ENCODE data around the gene CLCN7. TPM values are rescaled to one million over a fixed set of nuclear protein-coding genes. Genes with fewer than 3 reads are reported as not detected.
A peak's percentile ranks its signal among the peaks of the same experiment; 100 is the strongest.

The CLCN7 gene
- total RNA-seq, 1 experiment from 2014 or later, result 64.0 TPM

- Histone ChIP-seq H3K9me2 (ENCODE audit: insufficient read depth) (no peaks in the 10 kb centered on the region), H3K27ac (ENCODE audit: low read depth, low read length) (no peak overlapping the region), H3K4me3 (replicated peaks in 1 of 2; ENCODE audit: low read depth in 1 of 2, low read length in 2 of 2) (no peak overlapping the region), H3K4me1 (ENCODE audit: control insufficient read depth in 1 of 2, insufficient read depth in 2 of 2, low read length in 2 of 2) (peaks cover 14 to 24% of the 10 kb centered on the region in 2 experiments; a peak in 3 of 4 replicates), H3K9me3 (ENCODE audit: control insufficient read depth in 1 of 2, insufficient read depth in 1 of 2, low read depth in 1 of 2, low read length in 2 of 2) (no peaks in the 10 kb centered on the region), H3K9ac (ENCODE audit: low read length) (no peak overlapping the region), H4K20me1 (ENCODE audit: insufficient read depth) (no peaks in the 10 kb centered on the region), H3K27me3 (ENCODE audit: insufficient read depth, low read length) (no peaks in the 10 kb centered on the region), H3K36me3 (ENCODE audit: control insufficient read depth in 1 of 2, insufficient read depth in 2 of 2, low read length in 2 of 2) (no peaks in the 10 kb centered on the region), H3K4me2 (ENCODE audit: low read length) (no peak overlapping the region), H3K79me2 (ENCODE audit: insufficient read depth, low read length) (peaks cover 34% of the 10 kb centered on the region), H2AFZ (ENCODE audit: low read depth, low read length, poor library complexity, severe bottlenecking) (no peak overlapping the region)
- ChIA-PET RAD21 (ENCODE audit: low non-redundant PET in 1 of 2, low total read pairs in 2 of 2, uncharacterized antibody in 2 of 2, unreplicated experiment in 2 of 2) (no interaction called here), CTCF (no interaction called here), POLR2A (no interaction called here)
- no peak for DNase-seq (ENCODE audit: low read depth, low spot score)
- BruUV-seq (replicated peaks), result no TSS peak
- intact Hi-C loops (cut with micrococcal nuclease), result no loop called here
- TF ChIP-seq SP1 (IDR thresholded peaks at IDR 0.05; ENCODE audit: low read depth) (no peak), ELF1 (IDR thresholded peaks at IDR 0.05; ENCODE audit: borderline replicate concordance, low read depth) (no peak), ZFX (IDR thresholded peaks at IDR 0.05) (no peak), ATF3 (IDR thresholded peaks at IDR 0.05) (no peak), CBX3 (IDR thresholded peaks at IDR 0.05; ENCODE audit: low read depth) (no peak), EGR1 (IDR thresholded peaks at IDR 0.05; ENCODE audit: low read depth) (no peak)
- peak; percentile 56 for ATAC-seq
Observed at GRCh38 chr16:1466968-1467521, 7.8 kb downstream of the CLCN7 start.

GRCh38 chr16:1466054-1466453 lies 8.8 kb downstream of the CLCN7 start:
- ATAC-seq (no peak), DNase-seq (ENCODE audit: low read depth, low spot score) (no peak)
- no peak overlapping the region for H3K4me3 ChIP-seq (replicated peaks in 1 of 2; ENCODE audit: low read depth in 1 of 2, low read length in 2 of 2)
- ChIA-PET POLR2A (no interaction called here), RAD21 (ENCODE audit: low non-redundant PET in 1 of 2, low total read pairs in 2 of 2, uncharacterized antibody in 2 of 2, unreplicated experiment in 2 of 2) (no interaction called here), CTCF (no interaction called here)
- intact Hi-C loops (cut with micrococcal nuclease), result no loop called here
- peaks cover 25% of the 10 kb centered on the region for H3K79me2 ChIP-seq (ENCODE audit: insufficient read depth, low read length)
- no peaks in the 10 kb centered on the region for H3K9me2 ChIP-seq (ENCODE audit: insufficient read depth)
- no peaks in the 10 kb centered on the region for H3K27me3 ChIP-seq (ENCODE audit: insufficient read depth, low read length)
- BruUV-seq (replicated peaks), result no TSS peak
- H2AFZ ChIP-seq (ENCODE audit: low read depth, low read length, poor library complexity, severe bottlenecking), result no peak overlapping the region
- H3K9me3 ChIP-seq (ENCODE audit: control insufficient read depth in 1 of 2, insufficient read depth in 1 of 2, low read depth in 1 of 2, low read length in 2 of 2), result no peaks in the 10 kb centered on the region
- no peak overlapping the region for H3K9ac ChIP-seq (ENCODE audit: low read length)
- H3K36me3 ChIP-seq (ENCODE audit: control insufficient read depth in 1 of 2, insufficient read depth in 2 of 2, low read length in 2 of 2), result no peaks in the 10 kb centered on the region; a peak in 1 of 4 replicates
- H4K20me1 ChIP-seq (ENCODE audit: insufficient read depth), result no peaks in the 10 kb centered on the region
- H3K27ac ChIP-seq (ENCODE audit: low read depth, low read length), result no peak overlapping the region
- H3K4me2 ChIP-seq (ENCODE audit: low read length), result no peak overlapping the region
- peaks cover 9 to 19% of the 10 kb centered on the region in 2 experiments; a peak in 3 of 4 replicates for H3K4me1 ChIP-seq (ENCODE audit: control insufficient read depth in 1 of 2, insufficient read depth in 2 of 2, low read length in 2 of 2)
- TF ChIP-seq RAD21 (IDR thresholded peaks at IDR 0.05; ENCODE audit: low read depth) (no peak), ZNF274 (IDR thresholded peaks at IDR 0.05; ENCODE audit: low read depth, low read length) (no peak), SIN3A (IDR thresholded peaks at IDR 0.05; ENCODE audit: low read depth) (no peak), TCF7L2 (IDR thresholded peaks at IDR 0.05; ENCODE audit: borderline replicate concordance, extremely low read depth, insufficient read depth, insufficient read length) (no peak), JUND (IDR thresholded peaks at IDR 0.05) (no peak), REST (IDR thresholded peaks at IDR 0.05; ENCODE audit: low read depth) (no peak), CTCF (IDR thresholded peaks at IDR 0.05 in 2 of 3, conservative IDR thresholded peaks at IDR 0.05 in 1 of 3; ENCODE audit: borderline replicate concordance in 1 of 3, insufficient read depth in 1 of 3, low read depth in 2 of 3, low read length in 2 of 3) (no peak), EZH2 (IDR thresholded peaks at IDR 0.05) (no peak), EGR1 (IDR thresholded peaks at IDR 0.05; ENCODE audit: low read depth) (no peak), CBX3 (IDR thresholded peaks at IDR 0.05; ENCODE audit: low read depth) (no peak), ATF3 (IDR thresholded peaks at IDR 0.05) (no peak)
